H9 (cell line): ENCODE data around the gene FAM98C. TPM values are rescaled to one million over a fixed set of nuclear protein-coding genes. Genes with fewer than 3 reads are reported as not detected.

Source experiments
- DNase-seq: peaks from one replicate; pipeline ENCODE4 v3.0.0-alpha.2; 2017
- H2AFZ ChIP-seq: one replicate; pipeline ENCODE4 v1.6.1; 2013; ENCODE audit warnings: mild to moderate bottlenecking, low read length, control low read depth, moderate library complexity
- H2AK5ac ChIP-seq: 2 replicates; pipeline ENCODE4 v1.6.1; 2013; ENCODE audit warnings: low read length, control low read depth, mixed read lengths; ENCODE audit not compliant: insufficient read length
- H2BK120ac ChIP-seq: one replicate; pipeline ENCODE4 v1.6.1; 2013; ENCODE audit warnings: low read depth, mild to moderate bottlenecking, low read length, control low read depth, inconsistent platforms; ENCODE audit not compliant: poor library complexity, severe bottlenecking
- H2BK12ac ChIP-seq: 2 replicates; pipeline ENCODE4 v1.6.1; 2013; ENCODE audit warnings: low read length, control low read depth, mixed read lengths, low read depth; ENCODE audit not compliant: insufficient read length
- H2BK15ac ChIP-seq: 2 replicates; pipeline ENCODE4 v1.6.1; 2013; ENCODE audit warnings: low read depth, low read length, control low read depth
- H2BK20ac ChIP-seq: one replicate; pipeline ENCODE4 v1.6.1; 2013; ENCODE audit warnings: low read depth, mild to moderate bottlenecking, low read length, control low read depth, inconsistent platforms; ENCODE audit not compliant: poor library complexity, severe bottlenecking
- H2BK5ac ChIP-seq: 2 replicates; pipeline ENCODE4 v1.6.1; 2013; ENCODE audit warnings: low read length, control low read depth, mixed read lengths; ENCODE audit not compliant: insufficient read length
- H3K14ac ChIP-seq: 2 replicates; pipeline ENCODE4 v1.6.1; 2013; ENCODE audit warnings: low read length, control low read depth; ENCODE audit not compliant: insufficient read depth
- H3K18ac ChIP-seq: 2 replicates; pipeline ENCODE4 v1.6.1; 2013; ENCODE audit warnings: low read depth, mild to moderate bottlenecking, mixed read lengths, low read length, control low read depth; ENCODE audit not compliant: insufficient read length
- H3K23ac ChIP-seq: 2 replicates; pipeline ENCODE4 v1.6.1; 2013; ENCODE audit warnings: low read length, control low read depth, mixed read lengths, low read depth; ENCODE audit not compliant: insufficient read length
- H3K23me2 ChIP-seq: 2 replicates; pipeline ENCODE4 v1.6.1; 2013; ENCODE audit warnings: low read depth, mild to moderate bottlenecking, mixed read lengths, low read length, control low read depth; ENCODE audit not compliant: insufficient read length, poor library complexity, severe bottlenecking
- H3K27ac ChIP-seq: 2 replicates; pipeline ENCODE4 v1.5.1; 2013; ENCODE audit warnings: low read length, control low read depth, mixed read lengths, low read depth; ENCODE audit not compliant: insufficient read length
- H3K27me3 ChIP-seq: 2 replicates; pipeline ENCODE4 v1.6.1; 2013; ENCODE audit warnings: low read length, control low read depth, inconsistent platforms; ENCODE audit not compliant: insufficient read depth
- H3K4ac ChIP-seq: 2 replicates; pipeline ENCODE4 v1.6.1; 2013; ENCODE audit warnings: low read depth, mild to moderate bottlenecking, control low read depth, inconsistent platforms, low read length, moderate library complexity
- H3K4me1 ChIP-seq: 2 replicates; pipeline ENCODE4 v1.6.1; 2013; ENCODE audit warnings: low read length, control low read depth, inconsistent platforms; ENCODE audit not compliant: insufficient read depth
- H3K4me2 ChIP-seq: 2 replicates; pipeline ENCODE4 v1.6.1; 2013; ENCODE audit warnings: low read length, control low read depth, mixed read lengths; ENCODE audit not compliant: insufficient read length, insufficient read depth
- H3K56ac ChIP-seq: 2 replicates; pipeline ENCODE4 v1.6.1; 2013; ENCODE audit warnings: low read depth, mild to moderate bottlenecking, mixed read lengths, low read length, control low read depth; ENCODE audit not compliant: insufficient read length
- H3K79me1 ChIP-seq: 2 replicates; pipeline ENCODE4 v1.6.1; 2013; ENCODE audit warnings: low read depth, mild to moderate bottlenecking, moderate library complexity, low read length, control low read depth, inconsistent platforms; ENCODE audit not compliant: insufficient read depth, poor library complexity, severe bottlenecking
- H3K79me2 ChIP-seq: 2 replicates; pipeline ENCODE4 v1.6.1; 2013; ENCODE audit warnings: low read length, control low read depth, inconsistent platforms; ENCODE audit not compliant: insufficient read depth
- H3K9ac ChIP-seq: 2 replicates; pipeline ENCODE4 v1.6.1; 2013; ENCODE audit warnings: low read length, control low read depth, mixed read lengths; ENCODE audit not compliant: insufficient read length; ENCODE audit errors: extremely low read depth
- H3K9me3 ChIP-seq: one replicate; pipeline ENCODE4 v1.6.1; 2013; ENCODE audit warnings: low read depth, low read length, inconsistent platforms; ENCODE audit not compliant: control insufficient read depth
- H3T11ph ChIP-seq: one replicate; pipeline ENCODE4 v1.6.1; 2013; ENCODE audit warnings: mild to moderate bottlenecking, low read length, control low read depth, inconsistent platforms
- H4K20me1 ChIP-seq: one replicate; pipeline ENCODE4 v1.6.1; 2013; ENCODE audit not compliant: control insufficient read depth, insufficient read length, insufficient read depth
- H4K5ac ChIP-seq: 2 replicates; pipeline ENCODE4 v1.6.1; 2013; ENCODE audit warnings: low read depth, mild to moderate bottlenecking, mixed read lengths, low read length, control low read depth; ENCODE audit not compliant: insufficient read length
- H4K8ac ChIP-seq: replicated peaks from 2 replicates; pipeline ENCODE4 v1.6.1; 2013; ENCODE audit warnings: low read length, control low read depth, mixed read lengths, low read depth; ENCODE audit not compliant: insufficient read length
- H4K91ac ChIP-seq: 2 replicates; pipeline ENCODE4 v1.6.1; 2013; ENCODE audit warnings: low read depth, mild to moderate bottlenecking, moderate library complexity, mixed read lengths, low read length, control low read depth; ENCODE audit not compliant: insufficient read length
- H3K27ac Mint-ChIP-seq, 3 experiments: 2 replicates in 2 of 3; 3 replicates in 1 of 3; pipeline ENCODE4 v1.8.0; 2020 to 2021; ENCODE audit warnings: mixed read lengths in 3 of 3, mild to moderate bottlenecking in 1 of 3, moderate library complexity in 1 of 3
- H3K27me3 Mint-ChIP-seq: 2 replicates; pipeline ENCODE4 v1.8.0; 2021; ENCODE audit warnings: low read depth, mild to moderate bottlenecking, moderate library complexity, mixed read lengths
- H3K36me3 Mint-ChIP-seq, 3 experiments: 2 replicates in 2 of 3; 3 replicates in 1 of 3; pipeline ENCODE4 v1.8.0; 2020 to 2021; ENCODE audit warnings: low read depth in 3 of 3, mixed read lengths in 3 of 3; ENCODE audit not compliant: insufficient read depth in 1 of 3
- H3K4me1 Mint-ChIP-seq, 2 experiments: 2 replicates each; pipeline ENCODE4 v1.8.0; 2020; ENCODE audit warnings: mixed read lengths in 2 of 2
- H3K4me3 Mint-ChIP-seq, 2 experiments: 2 replicates in 1 of 2; 3 replicates in 1 of 2; pipeline ENCODE4 v1.8.0; 2020 to 2021; ENCODE audit warnings: mild to moderate bottlenecking in 2 of 2, mixed read lengths in 2 of 2, moderate library complexity in 1 of 2
- H3K9me3 Mint-ChIP-seq, 2 experiments: 2 replicates in 1 of 2; 3 replicates in 1 of 2; pipeline ENCODE4 v1.8.0; 2020; ENCODE audit warnings: mild to moderate bottlenecking in 2 of 2, mixed read lengths in 2 of 2, moderate library complexity in 1 of 2
- CTCF ChIP-seq: fragments of 200-600 bp; sonication (generic); conservative IDR thresholded peaks from 3 replicates; pipeline ENCODE4 v1.8.0; 2021; ENCODE audit warnings: antibody characterized with exemption, mild to moderate bottlenecking
- WGBS: extraction: QIAGEN DNeasy Blood & Tissue Kit; methylation state at CpG from one replicate; pipeline ENCODE4 v1.1.7; 2013; ENCODE audit warnings: missing lambda C conversion rate, low lambda C conversion rate, mixed read lengths; ENCODE audit not compliant: insufficient read length; ENCODE audit errors: extremely low coverage; 5-methylcytosine and 5-hydroxymethylcytosine counted together
- total RNA-seq: library from RNA; stranded (reverse); gene quantifications from 2 replicates; pipeline ENCODE4 v1.2.1, GENCODE V29; 2021

The FAM98C gene
- total RNA-seq, 1 experiment from 2014 or later, result 16.4 TPM

GRCh38 chr19:38429055-38429810 is 26.3 kb downstream of the FAM98C start:
- H4K20me1 ChIP-seq, result no peaks in the 10 kb centered on the region
- no peak overlapping the region for H3T11ph ChIP-seq
- no peak for TF ChIP-seq CTCF

More at GRCh38 chr19:38429055-38429810, 26.3 kb downstream of the FAM98C start:
- H2BK15ac ChIP-seq, result no peak overlapping the region
- no peak overlapping the region for H2BK20ac ChIP-seq
- Mint-ChIP-seq H3K4me3 (no peak overlapping the region), H3K27me3 (no peaks in the 10 kb centered on the region), H3K36me3 (no peaks in the 10 kb centered on the region), H3K9me3 (no peaks in the 10 kb centered on the region), H3K27ac (peak overlapping the region in 1 of 3 experiments; percentile 43; a peak in 3 of 7 replicates), H3K4me1 (peaks cover 14 to 27% of the 10 kb centered on the region in 2 experiments)
- H3K27me3 ChIP-seq, result no peaks in the 10 kb centered on the region
- no peak overlapping the region for H2BK12ac ChIP-seq
- no peak overlapping the region for H4K5ac ChIP-seq
- H3K9ac ChIP-seq, result no peak overlapping the region
- H3K27ac ChIP-seq, result no peak overlapping the region
- no peak overlapping the region; the same call in 1 of the 2 replicates for H3K14ac ChIP-seq
- no peaks in the 10 kb centered on the region for H3K79me2 ChIP-seq
- H3K79me1 ChIP-seq, result no peaks in the 10 kb centered on the region
- no peak overlapping the region for H2AFZ ChIP-seq
- no peak overlapping the region for H3K23ac ChIP-seq
- no peak overlapping the region for H3K4me2 ChIP-seq
- H3K4ac ChIP-seq, result no peak overlapping the region
- H2BK120ac ChIP-seq, result no peak overlapping the region
- no peak overlapping the region for H2AK5ac ChIP-seq
- H3K56ac ChIP-seq, result no peak overlapping the region
- no peak overlapping the region for H3K18ac ChIP-seq
- H3K4me1 ChIP-seq, result no peaks in the 10 kb centered on the region; the same call in 1 of the 2 replicates
- DNase-seq, result no peak
- H4K8ac ChIP-seq, result no peak overlapping the region
- H3K23me2 ChIP-seq, result peaks cover 6% of the 10 kb centered on the region
- H3K9me3 ChIP-seq, result no peaks in the 10 kb centered on the region
- no peak overlapping the region for H4K91ac ChIP-seq
- WGBS, result no CpG with 5 or more reads among the region's 14 CpGs
- H2BK5ac ChIP-seq, result no peak overlapping the region
